Measurements from ENCODE around the gene HK1. TPM values are rescaled to one million over a fixed set of nuclear protein-coding genes. Genes with fewer than 3 reads are reported as not detected.

The HK1 gene
- total and polyA plus RNA-seq, 4 donors, result 1.8 to 166 (median 7.4) TPM

DNA sequence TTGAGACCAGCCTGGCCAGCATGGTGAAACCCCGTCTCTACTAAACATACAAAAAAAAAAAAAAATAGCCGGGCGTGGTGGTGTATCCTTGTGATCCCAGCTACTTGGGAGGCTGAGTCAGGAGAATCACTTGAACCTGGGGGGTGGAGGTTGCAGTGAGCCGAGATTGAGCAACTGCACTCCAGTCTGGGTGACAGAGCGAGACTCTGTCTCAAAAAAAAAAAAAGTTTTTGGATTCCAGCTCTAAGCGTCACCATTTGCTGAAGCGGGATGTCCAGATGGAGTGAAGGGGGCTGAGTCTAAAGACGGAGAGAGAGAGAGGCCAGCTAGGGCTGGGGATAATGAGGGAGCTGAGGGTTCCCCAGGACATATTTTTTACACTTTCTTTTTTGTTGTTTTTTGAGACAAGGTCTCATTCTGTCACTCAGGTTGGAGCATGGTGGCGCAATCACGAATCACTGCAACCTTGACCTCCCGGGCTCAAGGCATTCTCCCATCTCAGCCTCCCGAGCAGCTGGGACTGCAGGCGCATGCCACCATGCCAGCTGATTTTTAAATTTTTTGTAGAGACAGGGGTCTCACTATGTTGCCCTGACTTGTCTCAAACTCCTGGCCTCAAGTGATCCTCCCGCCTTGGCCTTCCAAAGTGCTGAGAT is 9.4 kb upstream of the HK1 start:
- no peaks in the 10 kb centered on the region for H3K27me3 ChIP-seq (ENCODE audit: control insufficient read depth in 4 of 4, insufficient read depth in 4 of 4, low read length in 3 of 4)
- no peak overlapping the region for H3K4me3 ChIP-seq (ENCODE audit: low read depth in 1 of 3, low read length in 3 of 3)
- DNase-seq (ENCODE audit: low spot score), result no peak
- H3K9me3 ChIP-seq (ENCODE audit: control insufficient read depth in 4 of 4, low read length in 3 of 4), result no peaks in the 10 kb centered on the region
- no peak overlapping the region for H3K27ac ChIP-seq (ENCODE audit: low read depth in 1 of 2, low read length in 2 of 2)
- WGBS, result 90% methylated on average over 14 of the region's 14 CpGs
- no peak overlapping the region for H3K9ac ChIP-seq (ENCODE audit: low read depth in 1 of 2, low read length in 2 of 2)
- H3K4me1 ChIP-seq (ENCODE audit: control insufficient read depth in 4 of 4, insufficient read depth in 4 of 4, low read length in 3 of 4), result no peaks in the 10 kb centered on the region
- no peaks in the 10 kb centered on the region for H3K36me3 ChIP-seq (ENCODE audit: control insufficient read depth in 4 of 4, insufficient read depth in 3 of 4, low read depth in 1 of 4, low read length in 3 of 4)
- TF ChIP-seq, protein P1, sequence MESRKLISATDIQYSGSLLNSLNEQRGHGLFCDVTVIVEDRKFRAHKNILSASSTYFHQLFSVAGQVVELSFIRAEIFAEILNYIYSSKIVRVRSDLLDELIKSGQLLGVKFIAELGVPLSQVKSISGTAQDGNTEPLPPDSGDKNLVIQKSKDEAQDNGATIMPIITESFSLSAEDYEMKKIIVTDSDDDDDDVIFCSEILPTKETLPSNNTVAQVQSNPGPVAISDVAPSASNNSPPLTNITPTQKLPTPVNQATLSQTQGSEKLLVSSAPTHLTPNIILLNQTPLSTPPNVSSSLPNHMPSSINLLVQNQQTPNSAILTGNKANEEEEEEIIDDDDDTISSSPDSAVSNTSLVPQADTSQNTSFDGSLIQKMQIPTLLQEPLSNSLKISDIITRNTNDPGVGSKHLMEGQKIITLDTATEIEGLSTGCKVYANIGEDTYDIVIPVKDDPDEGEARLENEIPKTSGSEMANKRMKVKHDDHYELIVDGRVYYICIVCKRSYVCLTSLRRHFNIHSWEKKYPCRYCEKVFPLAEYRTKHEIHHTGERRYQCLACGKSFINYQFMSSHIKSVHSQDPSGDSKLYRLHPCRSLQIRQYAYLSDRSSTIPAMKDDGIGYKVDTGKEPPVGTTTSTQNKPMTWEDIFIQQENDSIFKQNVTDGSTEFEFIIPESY (IDR thresholded peaks at IDR 0.05), result no peak
- no peak for TF ChIP-seq FOXA2 (IDR thresholded peaks at IDR 0.05)
- TF ChIP-seq JUND (IDR thresholded peaks at IDR 0.05), result no peak
- TF ChIP-seq HNF4G (IDR thresholded peaks at IDR 0.05), result no peak

DNA sequence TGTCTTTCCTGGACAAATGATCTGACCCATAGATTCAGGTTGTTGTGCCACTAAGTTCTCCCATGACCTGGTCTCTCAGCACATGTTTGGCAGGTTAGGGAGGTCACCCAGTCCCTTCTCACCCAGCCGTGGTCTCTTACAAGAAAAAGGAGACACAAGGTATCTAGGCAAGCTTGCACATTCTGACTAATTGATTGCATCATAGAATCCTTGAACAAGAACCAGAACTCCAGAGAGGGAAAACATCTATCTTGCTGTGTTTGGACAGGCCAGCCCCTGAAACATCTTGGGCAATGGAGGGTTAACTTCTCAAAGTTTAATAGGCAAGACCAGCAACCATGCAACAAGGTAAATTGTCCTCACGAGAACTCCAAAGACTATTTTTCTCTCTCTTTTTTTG is 8.5 kb upstream of the HK1 start:
- Histone ChIP-seq H3K27ac (ENCODE audit: low read depth in 1 of 2, low read length in 2 of 2) (no peak overlapping the region), H3K9ac (ENCODE audit: low read depth in 1 of 2, low read length in 2 of 2) (no peak overlapping the region), H3K36me3 (ENCODE audit: control insufficient read depth in 4 of 4, insufficient read depth in 3 of 4, low read depth in 1 of 4, low read length in 3 of 4) (no peaks in the 10 kb centered on the region), H3K27me3 (ENCODE audit: control insufficient read depth in 4 of 4, insufficient read depth in 4 of 4, low read length in 3 of 4) (no peaks in the 10 kb centered on the region), H3K4me1 (ENCODE audit: control insufficient read depth in 4 of 4, insufficient read depth in 4 of 4, low read length in 3 of 4) (no peaks in the 10 kb centered on the region), H3K9me3 (ENCODE audit: control insufficient read depth in 4 of 4, low read length in 3 of 4) (no peaks in the 10 kb centered on the region), H3K4me3 (ENCODE audit: low read depth in 1 of 3, low read length in 3 of 3) (no peak overlapping the region)
- WGBS, result 87% methylated on average over 2 of the region's 2 CpGs
- TF ChIP-seq, protein P2, sequence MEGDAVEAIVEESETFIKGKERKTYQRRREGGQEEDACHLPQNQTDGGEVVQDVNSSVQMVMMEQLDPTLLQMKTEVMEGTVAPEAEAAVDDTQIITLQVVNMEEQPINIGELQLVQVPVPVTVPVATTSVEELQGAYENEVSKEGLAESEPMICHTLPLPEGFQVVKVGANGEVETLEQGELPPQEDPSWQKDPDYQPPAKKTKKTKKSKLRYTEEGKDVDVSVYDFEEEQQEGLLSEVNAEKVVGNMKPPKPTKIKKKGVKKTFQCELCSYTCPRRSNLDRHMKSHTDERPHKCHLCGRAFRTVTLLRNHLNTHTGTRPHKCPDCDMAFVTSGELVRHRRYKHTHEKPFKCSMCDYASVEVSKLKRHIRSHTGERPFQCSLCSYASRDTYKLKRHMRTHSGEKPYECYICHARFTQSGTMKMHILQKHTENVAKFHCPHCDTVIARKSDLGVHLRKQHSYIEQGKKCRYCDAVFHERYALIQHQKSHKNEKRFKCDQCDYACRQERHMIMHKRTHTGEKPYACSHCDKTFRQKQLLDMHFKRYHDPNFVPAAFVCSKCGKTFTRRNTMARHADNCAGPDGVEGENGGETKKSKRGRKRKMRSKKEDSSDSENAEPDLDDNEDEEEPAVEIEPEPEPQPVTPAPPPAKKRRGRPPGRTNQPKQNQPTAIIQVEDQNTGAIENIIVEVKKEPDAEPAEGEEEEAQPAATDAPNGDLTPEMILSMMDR (IDR thresholded peaks at IDR 0.05; ENCODE audit: low read depth, low read length, missing input control), result no peak
- TF ChIP-seq FOXA1 (IDR thresholded peaks at IDR 0.05) (no peak), JUND (IDR thresholded peaks at IDR 0.05) (no peak), RAD21 (IDR thresholded peaks at IDR 0.05) (no peak), HNF4G (IDR thresholded peaks at IDR 0.05) (no peak), RXRA (IDR thresholded peaks at IDR 0.05) (no peak), NR2F2 (IDR thresholded peaks at IDR 0.05) (no peak), EGR1 (IDR thresholded peaks at IDR 0.05; ENCODE audit: low read depth in 2 of 2) (no peak), FOXA2 (IDR thresholded peaks at IDR 0.05) (no peak), TAF1 (conservative IDR thresholded peaks at IDR 0.05) (no peak), HNF4A (conservative IDR thresholded peaks at IDR 0.05) (no peak)
- TF ChIP-seq, protein P1 (IDR thresholded peaks at IDR 0.05), result no peak
- TF ChIP-seq, protein P3, sequence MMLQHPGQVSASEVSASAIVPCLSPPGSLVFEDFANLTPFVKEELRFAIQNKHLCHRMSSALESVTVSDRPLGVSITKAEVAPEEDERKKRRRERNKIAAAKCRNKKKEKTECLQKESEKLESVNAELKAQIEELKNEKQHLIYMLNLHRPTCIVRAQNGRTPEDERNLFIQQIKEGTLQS (IDR thresholded peaks at IDR 0.05), result no peak
- DNase-seq (ENCODE audit: low spot score), result no peak

Measured in liver (tissue), 9 donors.